Lower leg skin (tissue), 4 donors: ENCODE data around the gene DNAJC11. TPM values are rescaled to one million over a fixed set of nuclear protein-coding genes. Genes with fewer than 3 reads are reported as not detected.

ENCODE experiments used
- DNase-seq, 2 donors: peaks; one replicate each; pipeline ENCODE4 v3.0.0-alpha.2; 2019; ENCODE audit warnings: low spot score in 2 of 2
- H3K4me3 ChIP-seq: fragments of 200-600 bp; sonication (generic); 2 replicates; pipeline ENCODE4 v1.5.1; 2017; ENCODE audit warnings: mild to moderate bottlenecking, low read depth; ENCODE audit not compliant: poor library complexity, severe bottlenecking
- POLR2A ChIP-seq, 2 donors: fragments of 450-650 bp; IDR thresholded peaks; one replicate each; pipeline ENCODE4 v1.6.1; 2016 to 2017; ENCODE audit warnings: antibody characterized with exemption in 2 of 2, mild to moderate bottlenecking in 1 of 2, moderate library complexity in 1 of 2
- WGBS, 2 donors: methylation state at CpG; one replicate each; pipeline ENCODE4 v1.1.5; 2018; 5-methylcytosine and 5-hydroxymethylcytosine counted together
- intact Hi-C: fragments of 100-400 bp; cut with DNase I; formaldehyde crosslinking; loops from one replicate; pipeline ENCODE4 v1.15.0; 2023; ENCODE audit warnings: low total_unique reads
- total RNA-seq, 4 donors: library from RNA; depleted of rRNA; stranded (reverse); fragments of >200 nt; gene quantifications; one replicate each; pipeline ENCODE4 v1.1.0, GENCODE V29; 2016
- TF ChIP-seq, protein P1 (sequence below), 3 donors: fragments of 450-650 bp; IDR thresholded peaks; one replicate each; pipeline ENCODE4 v1.5.1; 2016; ENCODE audit warnings: antibody characterized with exemption in 3 of 3, mild to moderate bottlenecking in 3 of 3, moderate library complexity in 2 of 3

DNAJC11 gene
- total RNA-seq, 4 donors from 2014 or later = 22.1 to 37.1 (median 27.3) TPM

DNA sequence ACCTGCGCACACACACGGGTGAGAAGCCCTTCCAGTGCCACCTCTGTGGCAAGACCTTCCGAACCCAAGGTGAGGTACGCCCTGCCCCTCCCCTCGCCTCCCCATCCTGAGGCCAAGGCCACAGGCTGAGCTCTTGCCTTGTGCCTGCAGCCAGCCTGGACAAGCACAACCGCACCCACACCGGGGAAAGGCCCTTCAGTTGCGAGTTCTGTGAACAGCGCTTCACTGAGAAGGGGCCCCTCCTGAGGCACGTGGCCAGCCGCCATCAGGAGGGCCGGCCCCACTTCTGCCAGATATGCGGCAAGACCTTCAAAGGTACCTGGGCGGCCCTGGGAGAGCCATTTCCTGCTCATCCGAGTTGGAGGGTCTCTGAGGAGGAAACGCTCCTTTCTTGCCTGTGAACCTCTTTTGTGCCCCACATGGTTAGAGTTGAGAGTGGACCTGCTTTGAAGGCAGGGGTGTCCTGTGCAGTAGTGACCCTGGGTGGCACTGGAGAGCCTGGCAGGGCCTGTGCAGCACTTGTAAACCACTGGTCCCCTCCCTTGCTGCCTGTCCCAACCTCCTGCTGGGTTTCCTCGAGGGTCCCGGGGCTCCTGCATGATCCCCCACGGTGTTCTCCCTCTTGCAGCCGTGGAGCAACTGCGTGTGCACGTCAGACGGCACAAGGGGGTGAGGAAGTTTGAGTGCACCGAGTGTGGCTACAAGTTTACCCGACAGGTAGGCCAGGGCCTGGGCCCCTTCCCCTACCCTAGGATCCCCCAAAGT is 113.3 kb downstream of the DNAJC11 start:
- DNase-seq = no peak
- H3K4me3 ChIP-seq = no peak overlapping the region
- intact Hi-C loops = no loop called here
- 62 to 66% methylated on average over 14 to 17 of the region's 25 CpGs for WGBS, 2 donors
- TF ChIP-seq, protein P1, sequence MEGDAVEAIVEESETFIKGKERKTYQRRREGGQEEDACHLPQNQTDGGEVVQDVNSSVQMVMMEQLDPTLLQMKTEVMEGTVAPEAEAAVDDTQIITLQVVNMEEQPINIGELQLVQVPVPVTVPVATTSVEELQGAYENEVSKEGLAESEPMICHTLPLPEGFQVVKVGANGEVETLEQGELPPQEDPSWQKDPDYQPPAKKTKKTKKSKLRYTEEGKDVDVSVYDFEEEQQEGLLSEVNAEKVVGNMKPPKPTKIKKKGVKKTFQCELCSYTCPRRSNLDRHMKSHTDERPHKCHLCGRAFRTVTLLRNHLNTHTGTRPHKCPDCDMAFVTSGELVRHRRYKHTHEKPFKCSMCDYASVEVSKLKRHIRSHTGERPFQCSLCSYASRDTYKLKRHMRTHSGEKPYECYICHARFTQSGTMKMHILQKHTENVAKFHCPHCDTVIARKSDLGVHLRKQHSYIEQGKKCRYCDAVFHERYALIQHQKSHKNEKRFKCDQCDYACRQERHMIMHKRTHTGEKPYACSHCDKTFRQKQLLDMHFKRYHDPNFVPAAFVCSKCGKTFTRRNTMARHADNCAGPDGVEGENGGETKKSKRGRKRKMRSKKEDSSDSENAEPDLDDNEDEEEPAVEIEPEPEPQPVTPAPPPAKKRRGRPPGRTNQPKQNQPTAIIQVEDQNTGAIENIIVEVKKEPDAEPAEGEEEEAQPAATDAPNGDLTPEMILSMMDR (IDR thresholded peaks at IDR 0.05) = no peak
- TF ChIP-seq POLR2A (IDR thresholded peaks at IDR 0.05) = no peak

DNA sequence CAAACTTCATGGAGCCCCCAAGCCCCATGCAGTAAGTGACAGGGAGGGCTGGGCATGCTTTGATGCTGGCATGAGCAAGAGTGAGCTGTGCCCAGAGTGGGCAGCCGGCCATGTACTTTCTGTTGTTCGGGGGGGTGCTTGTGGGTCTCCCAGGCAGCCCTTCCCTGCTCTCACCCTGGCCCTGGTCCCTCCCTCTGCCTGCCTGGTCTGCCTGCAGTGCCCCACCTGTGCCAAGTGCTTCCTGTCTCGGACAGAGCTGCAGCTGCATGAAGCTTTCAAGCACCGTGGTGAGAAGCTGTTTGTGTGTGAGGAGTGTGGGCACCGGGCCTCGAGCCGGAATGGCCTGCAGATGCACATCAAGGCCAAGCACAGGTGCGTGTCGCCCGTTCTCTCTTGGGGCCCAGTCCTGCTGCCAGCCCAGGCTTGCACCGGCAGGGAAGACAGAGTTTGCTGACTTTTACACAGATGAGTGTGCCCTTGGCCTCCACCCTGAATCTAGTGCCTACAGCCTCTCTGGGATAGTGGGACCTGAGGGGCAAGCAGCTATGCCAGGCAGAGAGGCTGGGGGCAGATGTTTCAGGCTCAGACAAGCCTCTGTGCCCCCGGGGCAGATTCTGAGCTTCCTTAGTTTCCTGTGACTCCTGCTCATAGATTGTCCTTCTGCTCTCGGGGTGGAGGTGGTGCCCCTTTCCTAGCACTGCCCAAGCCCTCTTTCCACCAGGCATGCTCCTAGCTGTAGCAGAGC is 114.2 kb downstream of the DNAJC11 start:
- TF ChIP-seq, protein P1 (IDR thresholded peaks at IDR 0.05) = no peak
- TF ChIP-seq POLR2A (IDR thresholded peaks at IDR 0.05) = no peak
- intact Hi-C loops = no loop called here
- 29 to 34% methylated on average over 13 of the region's 13 CpGs for WGBS, 2 donors
- no peak overlapping the region for H3K4me3 ChIP-seq
- DNase-seq = no peak

- TF ChIP-seq POLR2A (IDR thresholded peaks at IDR 0.05) = no peak
- TF ChIP-seq, protein P1 (IDR thresholded peaks at IDR 0.05) = no peak
- no peak overlapping the region for H3K4me3 ChIP-seq
- DNase-seq = no peak
- WGBS, 2 donors = 71% methylated on average over 10 of the region's 11 CpGs; no CpG with 5 or more reads in 1 of the 2 donors
- intact Hi-C loops = no loop called here
These were observed 115.2 kb downstream of the DNAJC11 start for GRCh38 chr1:6586404-6586816.

DNA sequence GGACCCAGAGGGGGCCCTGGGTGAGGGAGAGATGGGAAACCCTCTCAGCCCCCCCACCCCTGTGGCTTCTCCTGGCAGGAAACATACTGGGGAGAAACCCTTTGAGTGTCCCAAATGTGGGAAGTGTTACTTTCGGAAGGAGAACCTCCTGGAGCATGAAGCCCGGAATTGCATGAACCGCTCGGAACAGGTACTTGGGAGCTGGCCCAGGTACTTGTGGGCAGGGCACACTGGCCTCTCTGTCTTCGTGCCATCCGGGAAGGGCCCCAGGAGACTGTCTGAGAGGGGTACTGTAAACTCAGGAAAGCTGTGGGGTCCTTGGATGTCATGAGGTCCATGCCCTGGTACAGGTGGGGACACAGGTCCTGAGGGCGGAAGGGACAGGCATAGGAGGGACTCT is 115.8 kb downstream of the DNAJC11 start:
- no peak overlapping the region for H3K4me3 ChIP-seq
- TF ChIP-seq, protein P1 (IDR thresholded peaks at IDR 0.05) = no peak
- 54 to 82% methylated on average over 7 of the region's 7 CpGs for whole genome bisulfite sequencing, 2 donors
- no peak for DNase-seq
- intact Hi-C loops = no loop called here

DNA sequence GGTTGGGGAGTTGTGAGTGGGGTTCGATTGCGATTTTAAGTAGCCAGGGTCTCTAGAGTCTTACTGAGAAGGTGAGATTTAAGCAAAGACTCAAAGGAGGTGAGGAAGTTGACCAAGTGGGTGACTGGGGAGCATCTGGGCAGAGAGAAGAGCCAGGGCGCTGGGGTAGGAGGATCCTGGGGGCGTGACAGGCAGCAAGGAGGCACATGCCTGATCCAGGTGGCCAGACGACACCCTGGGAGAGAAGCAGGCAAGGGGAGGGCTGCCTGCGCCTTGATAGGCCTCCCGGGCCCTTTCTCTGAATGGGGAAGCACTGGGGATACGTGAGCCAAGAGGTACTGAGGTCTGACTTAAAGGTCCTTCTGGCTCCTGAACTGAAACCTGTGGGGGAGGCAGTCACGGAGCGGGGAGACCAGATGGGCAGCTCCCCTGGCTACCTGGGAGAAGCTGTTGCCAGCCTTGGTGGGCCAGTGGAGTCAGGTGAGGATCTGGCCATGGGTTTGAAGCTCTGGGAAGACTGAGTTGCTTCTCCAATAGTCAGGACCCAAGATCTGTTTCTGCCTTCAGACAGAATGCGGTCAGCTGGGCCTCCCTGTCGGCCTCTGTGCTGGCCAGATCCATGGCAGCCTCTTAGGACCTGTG is 116.4 kb downstream of the DNAJC11 start:
- H3K4me3 ChIP-seq = no peak overlapping the region
- DNase-seq = no peak
- intact Hi-C loops = no loop called here
- no peak for TF ChIP-seq POLR2A (IDR thresholded peaks at IDR 0.05)
- TF ChIP-seq, protein P1 (IDR thresholded peaks at IDR 0.05) = no peak
- WGBS, 2 donors = 55 to 70% methylated on average over 12 of the region's 12 CpGs

Other genes with a start within 250 kb of the DNAJC11 start
- gene TNFRSF25, start 235.6 kb downstream of the DNAJC11 start, total RNA-seq = 100 to 1,000 TPM in 1 of 4 donors, 10 to 100 TPM in 3; 53.7 to 168 (median 75.7) TPM
- gene PLEKHG5, start 210.1 kb downstream of the DNAJC11 start, total RNA-seq = 100 to 1,000 TPM in 2 of 4 donors, 10 to 100 TPM in 2; 72.5 to 170 (median 99.8) TPM
- 10 to 100 TPM; 13.1 to 35.9 (median 23.3) TPM for gene NOL9, start 147.3 kb downstream of the DNAJC11 start, total RNA-seq
- under 1 TPM in 2 of 4 donors, not detected in 2; 0.27 to 0.39 TPM for gene TAS1R1, start 146.5 kb downstream of the DNAJC11 start, total RNA-seq
- gene ZBTB48, start 121.8 kb downstream of the DNAJC11 start, total RNA-seq = 10 to 100 TPM; 31.6 to 40.4 (median 34.8) TPM
- gene KLHL21, start 98.9 kb downstream of the DNAJC11 start, total RNA-seq = 100 to 1,000 TPM in 3 of 4 donors, 10 to 100 TPM in 1; 89.6 to 147 (median 130) TPM
- 10 to 100 TPM; 18.4 to 26.7 (median 21.1) TPM for gene PHF13, start 88.1 kb downstream of the DNAJC11 start, total RNA-seq
- gene THAP3, start 76.9 kb downstream of the DNAJC11 start, total RNA-seq = 10 to 100 TPM; 20.1 to 26.9 (median 23.4) TPM
- 10 to 100 TPM; 24.4 to 52.3 (median 32.9) TPM for gene CAMTA1, start 83.6 kb upstream of the DNAJC11 start, total RNA-seq